Subcutaneous adipose tissue (tissue), 4 donors: ENCODE results near the gene WDR91. TPM values are rescaled to one million over a fixed set of nuclear protein-coding genes. Genes with fewer than 3 reads are reported as not detected.

Experiments used
- CTCF ChIP-seq: fragments of 450-650 bp; IDR thresholded peaks from one replicate; pipeline ENCODE4 v1.5.1; 2016; ENCODE audit warnings: low read depth, mild to moderate bottlenecking, control low read depth, antibody characterized with exemption, moderate library complexity
- total RNA-seq, 4 donors: library from RNA; depleted of rRNA; stranded (reverse); fragments of >200 nt; gene quantifications; one replicate each; pipeline ENCODE4 v1.1.0, GENCODE V29; 2016

Gene WDR91
- 10 to 100 TPM; 11.3 to 30.2 (median 24.1) TPM for total RNA-seq

GRCh38 chr7:135211179-135211945, at the start of gene WDR91:
Gene WDR91 (minus strand): TSS chr7:135211526. CDS start chr7:135211502, 24 bp downstream.
- TF ChIP-seq CTCF: no peak

- no peak for TF ChIP-seq CTCF
These were observed 49.1 kb upstream of the WDR91 start for GRCh38 chr7:135260470-135260869.

GRCh38 chr7:135259702-135260101, 48.4 kb upstream of the WDR91 start:
- no peak for TF ChIP-seq CTCF

GRCh38 chr7:135258585-135258984, 47.3 kb upstream of the WDR91 start:
- no peak for TF ChIP-seq CTCF

GRCh38 chr7:135257790-135258189, 46.5 kb upstream of the WDR91 start:
- no peak for TF ChIP-seq CTCF

- TF ChIP-seq CTCF: no peak
These were observed 42.8 kb upstream of the WDR91 start for GRCh38 chr7:135253851-135254771.
